HG03025 (cell line): ENCODE results near the gene LPIN1.
"Not testable (repeated sequence)": the region's sequence is repeated elsewhere in the genome, so short reads cannot be mapped to it uniquely, and the experiment has no call there.

Experiments
- ATAC-seq: cut with Tn5 transposase; IDR thresholded peaks from one replicate; pipeline ENCODE4 v1.9.1; 2021; ENCODE audit warnings: mild to moderate bottlenecking, moderate library complexity; ENCODE audit not compliant: unreplicated experiment, low FRiP score

Gene LPIN1

GRCh38 chr2:11859975-11860374 lies 113.5 kb downstream of the LPIN1 start:
- not testable (repeated sequence) for ATAC-seq

GRCh38 chr2:11861044-11861443 lies 114.6 kb downstream of the LPIN1 start:
- ATAC-seq: no peak

DNA sequence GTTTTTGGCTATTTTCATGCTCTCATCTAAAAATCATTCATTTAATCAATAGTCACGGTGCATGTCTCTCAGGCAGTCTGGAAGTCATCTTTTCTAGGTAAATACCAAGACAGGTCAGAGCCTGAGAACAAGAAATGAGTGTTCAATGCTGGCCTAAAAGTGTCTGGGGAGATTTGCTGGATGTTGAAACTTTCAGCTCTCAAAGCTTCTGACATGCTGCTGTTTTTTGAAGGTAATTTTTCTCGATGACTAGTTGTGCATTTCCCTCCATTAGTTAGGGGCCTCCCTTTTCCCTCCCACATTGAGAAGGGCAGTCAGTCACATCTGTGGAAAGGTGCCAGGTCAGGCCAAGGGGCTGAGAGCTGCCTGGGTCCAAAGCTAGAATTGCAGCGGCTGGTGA lies 115.6 kb downstream of the LPIN1 start:
- no peak for ATAC-seq

GRCh38 chr2:11863103-11863502 lies 116.7 kb downstream of the LPIN1 start:
- ATAC-seq: peak; percentile 49

DNA sequence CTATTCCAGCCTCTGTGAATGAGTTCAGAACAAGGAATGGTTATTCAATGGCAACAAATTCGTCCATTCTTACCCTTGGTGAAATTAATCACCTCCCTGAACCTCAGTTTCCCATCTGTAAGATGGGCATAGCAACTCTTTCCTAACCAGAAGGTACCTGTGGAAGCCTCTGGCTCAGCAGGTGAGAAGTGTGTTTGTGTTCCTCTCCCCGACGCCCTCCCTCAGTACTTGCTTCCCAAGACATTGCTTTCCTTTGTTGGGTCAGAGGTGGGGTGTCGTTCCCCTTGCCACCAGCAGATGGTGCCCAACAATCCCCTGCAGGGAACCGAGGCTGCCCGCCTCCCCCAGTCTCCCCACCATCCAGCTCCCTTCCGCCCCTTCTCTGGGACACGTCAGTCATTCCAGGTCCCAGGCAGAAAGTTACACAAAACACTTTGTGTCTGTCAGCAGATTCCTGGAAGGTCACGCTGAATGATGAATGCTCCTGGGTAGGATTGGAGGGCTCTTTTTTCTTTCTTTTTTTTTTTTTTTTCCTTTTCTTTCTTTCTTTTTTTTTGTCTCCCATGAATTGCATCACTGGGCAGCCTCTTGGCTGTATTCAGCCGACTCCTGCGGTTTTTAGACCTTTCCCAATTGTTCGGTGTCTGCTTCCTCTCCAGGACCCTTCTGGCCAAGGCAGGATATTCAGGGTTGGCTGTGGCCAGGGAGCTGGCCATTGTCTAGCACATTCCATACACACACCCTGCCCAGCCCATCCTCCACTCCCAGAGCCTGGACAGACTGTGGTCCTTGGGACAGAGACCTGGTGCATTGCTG lies 117.3 kb downstream of the LPIN1 start:
- peak; percentile 36 for ATAC-seq

DNA sequence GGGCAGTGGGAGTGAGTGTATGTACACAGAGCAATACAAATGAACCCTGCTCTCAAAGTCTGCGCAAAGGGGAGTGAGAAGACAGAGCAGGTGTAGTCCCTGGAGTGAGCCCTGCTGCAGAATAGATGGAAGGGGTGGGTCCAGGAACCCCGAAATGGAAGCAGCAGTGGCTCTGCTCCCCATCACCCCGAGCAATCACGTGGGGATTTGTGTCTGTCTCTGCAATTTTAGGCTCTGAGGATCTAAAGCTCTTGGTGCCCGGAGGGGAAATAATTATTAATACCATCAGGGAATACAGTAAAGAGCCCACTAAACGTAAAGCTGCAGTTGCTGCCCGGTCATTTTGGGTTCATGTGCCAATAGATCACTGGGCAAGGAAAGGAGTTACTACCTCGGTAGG lies 118.3 kb downstream of the LPIN1 start:
- no peak for ATAC-seq

GRCh38 chr2:11865378-11865777 lies 118.9 kb downstream of the LPIN1 start:
- ATAC-seq: no peak

DNA sequence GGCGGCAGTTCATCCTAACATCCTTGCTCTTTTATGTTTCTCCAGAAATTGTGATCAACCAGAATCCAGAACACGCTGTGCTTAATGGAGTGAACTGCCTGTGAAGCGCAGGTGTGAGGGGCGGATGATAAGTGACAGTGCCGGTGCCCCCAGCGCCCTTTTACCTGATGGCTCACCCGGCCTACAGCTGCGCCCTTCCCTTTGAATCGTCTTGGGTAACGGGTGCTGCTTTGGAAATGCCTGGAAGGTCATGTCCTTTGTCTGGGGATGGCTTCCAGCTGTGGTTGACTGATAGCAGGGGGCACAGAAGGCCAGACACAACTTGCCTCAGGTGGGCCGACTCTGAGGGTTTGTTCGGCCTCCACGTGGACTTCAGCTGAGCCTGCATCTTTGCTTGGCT lies 119.4 kb downstream of the LPIN1 start:
- no peak for ATAC-seq

DNA sequence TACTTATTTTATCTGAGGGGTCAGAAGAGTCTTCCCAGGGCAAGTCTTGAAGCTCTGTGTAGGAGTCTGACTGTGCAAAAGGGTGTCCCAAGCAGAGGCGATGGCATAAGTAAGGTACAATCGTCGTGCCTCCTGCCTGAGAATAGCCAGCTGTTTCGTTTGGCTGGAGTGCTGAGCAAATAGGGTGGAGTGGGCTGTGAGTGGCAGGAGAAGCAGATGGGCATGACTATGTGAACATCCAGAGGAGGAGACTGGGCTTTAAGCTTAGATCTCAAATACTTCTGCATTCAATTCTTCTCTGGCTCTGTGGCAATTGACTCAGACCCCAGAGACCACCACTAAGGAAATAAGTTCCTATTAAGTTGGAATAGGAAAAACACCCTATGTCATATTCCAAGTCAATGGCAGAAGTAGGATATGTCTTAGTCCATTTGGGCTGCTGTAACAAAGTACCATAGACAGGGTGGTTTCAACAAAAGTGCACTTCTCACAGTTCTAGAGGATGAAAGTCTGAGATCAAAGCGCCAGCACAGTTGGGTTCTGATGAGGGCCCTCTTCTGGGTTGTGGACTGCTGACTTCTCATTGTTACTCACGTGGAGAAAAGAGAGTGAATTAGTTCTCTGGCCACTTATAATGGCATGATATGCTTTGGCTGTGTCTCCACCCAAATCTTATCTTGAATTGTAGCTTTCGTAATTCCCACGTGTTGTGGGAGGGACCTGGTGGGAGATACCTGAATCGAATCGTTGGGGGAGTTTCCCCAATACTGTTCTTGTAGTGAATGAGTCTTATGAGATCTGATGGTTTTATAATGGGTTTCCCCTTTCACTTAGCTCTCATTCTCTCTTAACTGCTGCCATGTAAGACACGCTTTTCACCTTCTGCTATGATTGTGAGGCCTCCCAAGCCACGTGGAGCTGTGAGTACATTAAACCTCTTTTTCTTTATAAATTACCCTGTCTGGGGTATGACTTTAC lies 120.2 kb downstream of the LPIN1 start:
- ATAC-seq: no peak

DNA sequence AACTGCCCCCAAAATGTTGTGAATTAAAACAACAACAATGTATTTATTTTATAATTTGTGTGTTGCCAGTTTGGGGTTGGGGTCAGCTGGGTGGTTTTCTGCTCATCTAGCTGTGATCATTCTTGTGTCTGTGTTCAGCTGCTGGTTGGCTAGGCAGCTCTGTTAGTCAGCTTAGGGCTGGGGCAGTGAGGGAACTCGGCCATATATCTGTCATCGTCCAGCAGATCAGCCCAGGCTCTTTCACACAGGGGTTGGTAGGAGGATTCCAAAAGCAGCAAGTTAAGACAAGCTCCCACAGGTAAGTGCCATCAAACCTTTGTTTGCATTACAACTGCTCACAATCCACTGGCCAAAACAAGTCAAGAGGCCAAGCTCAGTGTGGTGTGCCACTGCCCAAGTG lies 121.5 kb downstream of the LPIN1 start:
- no peak for ATAC-seq

DNA sequence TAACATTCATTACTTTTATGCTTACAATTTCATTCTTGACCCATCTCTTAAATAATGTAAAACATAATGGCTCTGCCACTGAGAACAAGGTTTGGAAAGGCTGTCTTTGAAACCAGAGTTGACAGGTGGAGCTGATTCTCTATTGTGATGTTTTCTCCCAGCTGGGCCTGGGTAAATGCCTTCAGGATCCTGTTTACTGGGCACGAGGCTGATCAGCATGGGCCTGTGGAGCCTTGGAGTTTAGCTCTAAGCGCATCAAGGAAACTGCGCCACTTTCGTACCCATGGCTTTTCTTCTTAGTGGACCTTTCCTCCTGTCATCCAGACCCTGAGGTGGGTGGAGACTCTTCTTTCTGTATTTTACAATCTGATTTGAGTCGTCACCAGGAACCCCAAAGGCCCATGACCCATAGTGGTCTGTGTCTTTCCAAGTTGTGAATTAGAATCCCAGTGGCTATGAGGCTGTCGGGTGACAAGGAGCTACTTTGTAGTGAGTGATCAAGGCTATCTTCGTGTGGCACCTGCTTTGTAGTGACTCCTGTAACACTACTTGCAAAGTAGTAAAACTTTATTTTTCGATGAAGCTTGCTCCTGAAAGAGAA lies 123.1 kb downstream of the LPIN1 start:
- no peak for ATAC-seq

GRCh38 chr2:11870064-11870463 lies 123.6 kb downstream of the LPIN1 start:
- ATAC-seq: no peak

- no peak for ATAC-seq
Measured at GRCh38 chr2:11870584-11870983, 124.2 kb downstream of the LPIN1 start.

- no peak for ATAC-seq
Measured at GRCh38 chr2:11871421-11871820, 125.0 kb downstream of the LPIN1 start.

- ATAC-seq: no peak
Measured at GRCh38 chr2:11872247-11872947, 126.0 kb downstream of the LPIN1 start.

GRCh38 chr2:11872948-11873269 lies 126.5 kb downstream of the LPIN1 start:
- no peak for ATAC-seq

DNA sequence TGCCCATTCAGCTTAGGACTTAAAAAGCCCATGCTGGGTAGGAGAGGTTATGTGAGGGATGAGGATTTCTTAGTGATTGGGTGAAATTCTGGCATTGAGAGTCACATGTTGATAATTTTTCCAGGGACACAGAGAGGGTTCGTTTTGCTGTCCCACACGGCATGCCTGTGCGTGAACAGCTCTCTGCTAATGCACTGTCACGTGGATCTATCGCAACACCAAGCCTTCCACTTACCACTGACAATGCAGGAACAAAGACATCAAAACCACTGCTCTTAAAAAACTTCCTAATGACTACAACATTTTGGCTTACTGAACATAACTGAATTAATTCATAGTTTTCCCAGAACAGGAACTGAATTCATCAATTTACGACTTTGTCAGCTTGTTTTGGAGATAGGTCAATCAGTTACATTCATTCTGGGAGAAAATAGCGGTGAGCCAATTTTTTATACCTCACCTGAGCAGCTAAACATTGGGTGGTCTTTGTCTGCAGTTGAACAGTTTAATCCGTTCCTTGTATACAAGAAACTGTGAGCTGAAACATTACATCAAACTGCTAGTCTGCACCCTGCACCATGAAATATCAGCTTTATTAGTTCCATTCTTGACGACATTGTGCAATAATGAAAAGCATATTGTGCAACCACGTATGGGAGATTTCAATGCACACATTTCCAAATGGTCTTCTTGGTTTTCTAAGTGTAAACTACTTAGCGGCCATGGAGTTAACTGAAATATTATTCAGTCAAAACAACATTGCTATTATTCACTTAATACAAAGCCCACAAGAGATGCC lies 127.1 kb downstream of the LPIN1 start:
- ATAC-seq: no peak

DNA sequence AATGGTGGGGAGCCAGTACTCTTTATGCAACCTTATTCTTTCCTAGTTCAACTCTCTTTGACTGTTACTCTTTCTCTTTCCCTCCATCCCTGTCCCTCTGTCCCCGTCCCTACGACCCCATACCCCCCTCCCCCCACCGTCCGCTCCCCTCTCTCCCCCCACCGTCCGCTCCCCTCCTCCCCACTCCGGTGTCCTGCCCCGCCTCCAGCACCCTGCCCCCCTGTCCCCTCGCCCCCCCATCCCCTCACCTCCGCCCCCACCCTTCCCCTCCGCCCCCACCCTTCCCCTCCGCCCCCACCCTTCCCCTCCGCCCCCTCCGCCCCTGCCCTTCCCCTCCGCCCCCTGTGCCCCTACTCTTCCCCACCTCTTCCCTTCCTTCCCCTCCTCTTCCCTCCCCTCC lies 128.4 kb downstream of the LPIN1 start:
- ATAC-seq: no peak

DNA sequence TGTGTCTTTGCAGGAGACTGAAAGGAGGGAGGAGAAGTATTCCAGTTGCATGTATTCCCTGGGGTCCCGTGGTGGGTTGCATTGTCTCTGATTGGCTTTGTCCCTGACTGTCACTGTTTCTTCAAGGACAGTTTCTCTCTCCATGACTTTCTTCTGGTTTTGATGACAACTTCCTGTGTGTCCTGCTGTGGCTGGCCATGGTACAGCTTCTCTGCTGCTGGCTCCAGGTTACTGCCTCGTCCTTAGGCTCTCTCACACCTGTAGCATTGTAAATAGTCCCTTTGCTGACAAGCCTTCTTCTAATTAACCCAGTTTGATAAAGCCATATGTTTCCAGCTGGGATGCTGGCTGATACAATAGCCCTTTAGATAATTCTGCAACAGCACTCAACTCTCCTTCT lies 129.0 kb downstream of the LPIN1 start:
- no peak for ATAC-seq

GRCh38 chr2:11876436-11876835 lies 130.0 kb downstream of the LPIN1 start:
- no peak for ATAC-seq
